CD8-positive, alpha-beta memory T cell (primary cell): Measurements from ENCODE around the gene EFHD1. TPM values are rescaled to one million over a fixed set of nuclear protein-coding genes. Genes with fewer than 3 reads are reported as not detected.

Experiments
- CTCF ChIA-PET: fragments of 350-600 bp; sonication (Branson Sonifier 250); formaldehyde crosslinking; loops from one replicate; lab custom pipeline; 2021; ENCODE audit warnings: antibody characterized with exemption; lab: Charles Lee
- POLR2A ChIA-PET: fragments of 350-600 bp; sonication (Branson Sonifier 250); formaldehyde crosslinking; loops from one replicate; lab custom pipeline; 2021; ENCODE audit warnings: antibody characterized with exemption; lab: Charles Lee
- DNase-seq, 5 donors: peaks; one replicate each; pipeline versions ENCODE4 v3.0.0 to v3.0.0-alpha.2; 2020 to 2022; ENCODE audit warnings: mixed read lengths in 1 of 5
- H3K27ac ChIP-seq: one replicate; pipeline ENCODE4 v1.7.0; 2013; ENCODE audit warnings: low read depth, mild to moderate bottlenecking, low read length, moderate library complexity
- H3K27me3 ChIP-seq: 2 replicates; pipeline ENCODE4 v1.7.0; 2013; ENCODE audit warnings: low read length, mild to moderate bottlenecking; ENCODE audit not compliant: insufficient read depth, poor library complexity, severe bottlenecking
- H3K36me3 ChIP-seq: 2 replicates; pipeline ENCODE4 v1.7.0; 2013; ENCODE audit warnings: mild to moderate bottlenecking, low read length, moderate library complexity; ENCODE audit not compliant: insufficient read depth
- H3K4me1 ChIP-seq: 2 replicates; pipeline ENCODE4 v1.7.0; 2013; ENCODE audit warnings: mild to moderate bottlenecking, low read length, moderate library complexity; ENCODE audit not compliant: insufficient read depth
- H3K4me3 ChIP-seq: 2 replicates; pipeline ENCODE4 v1.7.0; 2013; ENCODE audit warnings: mild to moderate bottlenecking, low read length
- H3K9me3 ChIP-seq: 2 replicates; pipeline ENCODE4 v1.7.0; 2013; ENCODE audit warnings: mild to moderate bottlenecking, low read length
- H3K27ac Mint-ChIP-seq, 8 donors: one replicate each; pipeline ENCODE4 v1.8.0; 2020 to 2021; ENCODE audit warnings: mixed read lengths in 8 of 8, mild to moderate bottlenecking in 6 of 8, inconsistent platforms in 3 of 8, moderate library complexity in 3 of 8
- H3K27me3 Mint-ChIP-seq, 2 donors: one replicate each; pipeline ENCODE4 v1.8.0; 2020 to 2021; ENCODE audit warnings: mixed read lengths in 2 of 2, mild to moderate bottlenecking in 1 of 2, moderate library complexity in 1 of 2
- H3K36me3 Mint-ChIP-seq, 3 donors: one replicate each; pipeline ENCODE4 v1.8.0; 2020 to 2021; ENCODE audit warnings: mixed read lengths in 3 of 3, inconsistent platforms in 1 of 3, mild to moderate bottlenecking in 1 of 3
- H3K4me1 Mint-ChIP-seq, 3 donors: one replicate each; pipeline ENCODE4 v1.8.0; 2020 to 2021; ENCODE audit warnings: mixed read lengths in 3 of 3, inconsistent platforms in 1 of 3, mild to moderate bottlenecking in 1 of 3
- H3K4me3 Mint-ChIP-seq, 7 donors: one replicate each; pipeline ENCODE4 v1.8.0; 2020 to 2021; ENCODE audit warnings: mixed read lengths in 7 of 7, mild to moderate bottlenecking in 6 of 7, moderate library complexity in 4 of 7, inconsistent platforms in 2 of 7
- H3K9me3 Mint-ChIP-seq, 5 donors: one replicate each; pipeline ENCODE4 v1.8.0; 2020 to 2022; ENCODE audit warnings: mixed read lengths in 5 of 5, mild to moderate bottlenecking in 3 of 5, moderate library complexity in 2 of 5, inconsistent platforms in 1 of 5
- polyA plus RNA-seq: library from polyadenylated mRNA; unstranded; fragments of 300-500 nt; fragmentation: Illumina TruSeq; gene quantifications from one replicate; pipeline ENCODE4 v1.2.3, GENCODE V29; 2021
- total RNA-seq, 2 experiments: library from RNA; stranded (reverse); gene quantifications; one replicate each; pipeline ENCODE4 v1.2.3, GENCODE V29; 2021

The EFHD1 gene
- total and polyA plus RNA-seq, 3 experiments from 2014 or later = 0.22 to 1.6 (median 0.33) TPM

DNA sequence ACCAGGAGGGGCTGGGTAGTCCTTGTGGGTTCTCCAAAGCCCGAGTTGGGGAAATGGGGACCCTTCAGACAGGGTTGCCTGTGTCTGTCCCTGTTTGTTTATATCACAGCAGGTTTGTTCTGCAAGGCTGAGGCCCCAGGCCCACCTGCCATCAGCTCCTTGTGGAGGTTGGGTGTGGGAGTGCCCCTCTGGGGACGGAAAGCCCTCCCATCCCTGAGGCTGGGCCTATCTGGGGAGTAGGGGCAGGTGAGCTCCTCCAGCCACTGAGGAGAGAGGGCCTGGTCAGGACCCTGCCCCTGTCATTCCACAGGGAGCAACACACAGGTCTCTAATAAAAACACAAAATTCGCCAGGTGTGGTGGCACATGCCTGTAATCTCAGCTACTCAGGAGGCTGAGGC lies 23.3 kb upstream of the EFHD1 start:
- no peak overlapping the region for H3K27ac ChIP-seq
- no peaks in the 10 kb centered on the region for H3K36me3 ChIP-seq
- no peak for DNase-seq
- H3K4me3 Mint-ChIP-seq = no peak overlapping the region
- H3K36me3 Mint-ChIP-seq = peaks cover 0 to 2% (median 0%) of the 10 kb centered on the region in 3 donors
- peaks cover 3% of the 10 kb centered on the region for H3K4me1 ChIP-seq
- no peaks in the 10 kb centered on the region for H3K9me3 ChIP-seq
- H3K27me3 ChIP-seq = no peaks in the 10 kb centered on the region
- H3K9me3 Mint-ChIP-seq = no peaks in the 10 kb centered on the region
- POLR2A ChIA-PET = no interaction called here
- peaks cover 4 to 10% (median 9%) of the 10 kb centered on the region in 3 donors for H3K4me1 Mint-ChIP-seq
- H3K27me3 Mint-ChIP-seq = peaks cover 0 to 4% of the 10 kb centered on the region in 2 donors
- H3K4me3 ChIP-seq = no peak overlapping the region
- H3K27ac Mint-ChIP-seq = no peak overlapping the region
- CTCF ChIA-PET = interaction anchor here (1.8 kb wide), 1 partner anchor 62 kb away, joined by 4 read pairs; no protein-coding TSS in a partner anchor

DNA sequence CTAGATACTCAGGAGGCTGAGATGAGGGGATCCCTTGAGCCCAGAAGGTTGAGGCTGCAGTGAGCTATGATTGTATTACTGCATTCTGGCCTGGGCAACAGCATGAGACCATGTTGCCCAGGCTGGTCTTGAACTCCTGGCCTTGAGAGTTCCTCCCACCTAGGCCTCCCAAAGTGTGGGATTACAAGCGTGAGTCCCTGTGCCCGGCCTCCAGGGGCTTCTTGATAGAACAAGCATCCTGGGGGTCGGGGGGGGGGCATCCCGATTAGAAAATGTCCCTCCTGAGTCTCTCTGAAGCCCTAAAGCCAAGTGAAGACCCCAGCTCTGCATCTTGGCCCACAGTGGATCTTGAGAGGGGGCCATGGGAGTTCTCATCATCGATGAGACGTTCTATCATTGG lies 22.3 kb upstream of the EFHD1 start:
- H3K27ac ChIP-seq = no peak overlapping the region
- H3K27ac Mint-ChIP-seq = no peak overlapping the region
- peaks cover 2 to 3% (median 3%) of the 10 kb centered on the region in 3 donors for H3K4me1 Mint-ChIP-seq

GRCh38 chr2:232611559-232612218 lies 21.7 kb upstream of the EFHD1 start:
- Histone ChIP-seq H3K36me3 (no peaks in the 10 kb centered on the region), H3K27ac (no peak overlapping the region), H3K4me3 (no peak overlapping the region), H3K27me3 (no peaks in the 10 kb centered on the region), H3K9me3 (no peaks in the 10 kb centered on the region), H3K4me1 (no peaks in the 10 kb centered on the region)
- no peaks in the 10 kb centered on the region for H3K36me3 Mint-ChIP-seq
- peaks cover 1 to 2% of the 10 kb centered on the region in 2 donors for H3K27me3 Mint-ChIP-seq
- H3K4me1 Mint-ChIP-seq = no peaks in the 10 kb centered on the region
- CTCF ChIA-PET = interaction anchor here (0.7 to 1.8 kb wide), 6 partner anchors 9 to 71 kb away, joined by 3 to 5 read pairs (median 4); partner anchors contain the start of gene EFHD1
- no peak overlapping the region for H3K27ac Mint-ChIP-seq
- POLR2A ChIA-PET = no interaction called here
- DNase-seq = peak; percentile 41 to 79 (median 59)
- no peaks in the 10 kb centered on the region for H3K9me3 Mint-ChIP-seq
- no peak overlapping the region for H3K4me3 Mint-ChIP-seq

More for the DNA sequence above, 22.3 kb upstream of the EFHD1 start:
- no peaks in the 10 kb centered on the region for H3K9me3 ChIP-seq
- H3K36me3 Mint-ChIP-seq = no peaks in the 10 kb centered on the region
- CTCF ChIA-PET = interaction anchor here (0.7 to 1.8 kb wide), 5 partner anchors 9 to 72 kb away, joined by 3 to 4 read pairs (median 3); partner anchors contain the start of gene EFHD1
- peaks cover 0 to 4% of the 10 kb centered on the region in 2 donors for H3K27me3 Mint-ChIP-seq
- H3K36me3 ChIP-seq = no peaks in the 10 kb centered on the region
- H3K4me3 Mint-ChIP-seq = no peak overlapping the region
- no peaks in the 10 kb centered on the region for H3K9me3 Mint-ChIP-seq
- H3K27me3 ChIP-seq = no peaks in the 10 kb centered on the region
- H3K4me1 ChIP-seq = no peaks in the 10 kb centered on the region
- DNase-seq = no peak
- POLR2A ChIA-PET = no interaction called here
- no peak overlapping the region for H3K4me3 ChIP-seq

- Mint-ChIP-seq H3K36me3 (no peaks in the 10 kb centered on the region), H3K4me3 (no peak overlapping the region), H3K9me3 (no peaks in the 10 kb centered on the region), H3K27me3 (peaks cover 2 to 5% of the 10 kb centered on the region in 2 donors), H3K4me1 (no peaks in the 10 kb centered on the region), H3K27ac (no peak overlapping the region)
- ChIA-PET CTCF (no interaction called here), POLR2A (no interaction called here)
- H3K27me3 ChIP-seq = no peaks in the 10 kb centered on the region
- no peaks in the 10 kb centered on the region for H3K4me1 ChIP-seq
- no peak for DNase-seq
- no peaks in the 10 kb centered on the region for H3K36me3 ChIP-seq
- H3K27ac ChIP-seq = no peak overlapping the region
- H3K4me3 ChIP-seq = no peak overlapping the region
- H3K9me3 ChIP-seq = no peaks in the 10 kb centered on the region
Measured at GRCh38 chr2:232613538-232614134, 19.8 kb upstream of the EFHD1 start.

GRCh38 chr2:232615339-232615738 lies 18.1 kb upstream of the EFHD1 start:
- Mint-ChIP-seq H3K27ac (no peak overlapping the region), H3K4me3 (no peak overlapping the region), H3K4me1 (no peaks in the 10 kb centered on the region), H3K36me3 (no peaks in the 10 kb centered on the region), H3K27me3 (peaks cover 2 to 5% of the 10 kb centered on the region in 2 donors), H3K9me3 (no peaks in the 10 kb centered on the region)
- H3K9me3 ChIP-seq = no peaks in the 10 kb centered on the region
- CTCF ChIA-PET = no interaction called here
- no peak overlapping the region for H3K4me3 ChIP-seq
- no peaks in the 10 kb centered on the region for H3K27me3 ChIP-seq
- H3K36me3 ChIP-seq = no peaks in the 10 kb centered on the region
- no peak for DNase-seq
- POLR2A ChIA-PET = no interaction called here
- no peak overlapping the region for H3K27ac ChIP-seq
- H3K4me1 ChIP-seq = no peaks in the 10 kb centered on the region

DNA sequence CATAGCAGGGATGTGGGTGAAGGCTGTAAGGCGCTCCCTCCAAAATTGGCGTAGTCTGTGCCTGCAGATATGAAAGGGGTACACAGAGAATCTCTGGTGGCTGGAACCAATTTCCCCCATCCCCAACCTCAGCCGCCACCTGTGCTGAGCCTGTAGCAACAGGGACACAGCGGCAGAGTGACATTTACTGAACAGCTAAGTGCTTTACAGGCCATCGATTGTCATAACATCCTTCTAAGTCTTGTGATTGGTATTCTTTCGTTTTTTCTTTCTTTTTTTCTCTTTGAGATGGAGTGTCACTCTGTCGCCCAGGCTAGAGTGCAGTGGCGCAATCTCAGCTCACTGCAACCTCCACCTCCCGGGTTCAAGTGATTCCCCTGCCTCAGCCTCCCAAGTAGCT lies 12.2 kb upstream of the EFHD1 start:
- H3K27ac ChIP-seq = no peak overlapping the region
- CTCF ChIA-PET = interaction anchor here (1.9 kb wide), 1 partner anchor 10 kb away, joined by 4 read pairs; no protein-coding TSS in a partner anchor

GRCh38 chr2:232622563-232622962 lies 10.8 kb upstream of the EFHD1 start:
- Mint-ChIP-seq H3K4me3 (no peak overlapping the region), H3K36me3 (no peaks in the 10 kb centered on the region), H3K27me3 (peaks cover 7 to 22% of the 10 kb centered on the region in 2 donors), H3K27ac (no peak overlapping the region), H3K9me3 (no peaks in the 10 kb centered on the region), H3K4me1 (peaks cover 0 to 6% (median 3%) of the 10 kb centered on the region in 3 donors)
- Histone ChIP-seq H3K27ac (no peak overlapping the region), H3K36me3 (no peaks in the 10 kb centered on the region), H3K27me3 (no peaks in the 10 kb centered on the region), H3K4me1 (no peaks in the 10 kb centered on the region), H3K9me3 (no peaks in the 10 kb centered on the region), H3K4me3 (no peak overlapping the region)
- ChIA-PET POLR2A (no interaction called here), CTCF (no interaction called here)
- no peak for DNase-seq

More for the DNA sequence above, 12.2 kb upstream of the EFHD1 start:
- Mint-ChIP-seq H3K27me3 (peaks cover 5 to 25% of the 10 kb centered on the region in 2 donors), H3K4me3 (no peak overlapping the region), H3K27ac (no peak overlapping the region), H3K9me3 (no peaks in the 10 kb centered on the region), H3K4me1 (no peaks in the 10 kb centered on the region), H3K36me3 (no peaks in the 10 kb centered on the region)
- no peak overlapping the region for H3K4me3 ChIP-seq
- no peak for DNase-seq
- H3K27me3 ChIP-seq = no peaks in the 10 kb centered on the region
- no peaks in the 10 kb centered on the region for H3K9me3 ChIP-seq
- no peaks in the 10 kb centered on the region for H3K36me3 ChIP-seq
- H3K4me1 ChIP-seq = no peaks in the 10 kb centered on the region
- POLR2A ChIA-PET = no interaction called here
